ENCODE results near the gene PTGES3L. TPM values are rescaled to one million over a fixed set of nuclear protein-coding genes. Genes with fewer than 3 reads are reported as not detected.

Gene PTGES3L
- polyA plus RNA-seq, 1 donor (not counting 4 experiments of a cell fraction or from before 2014, with no cell fraction given), result 0.37 TPM

DNA sequence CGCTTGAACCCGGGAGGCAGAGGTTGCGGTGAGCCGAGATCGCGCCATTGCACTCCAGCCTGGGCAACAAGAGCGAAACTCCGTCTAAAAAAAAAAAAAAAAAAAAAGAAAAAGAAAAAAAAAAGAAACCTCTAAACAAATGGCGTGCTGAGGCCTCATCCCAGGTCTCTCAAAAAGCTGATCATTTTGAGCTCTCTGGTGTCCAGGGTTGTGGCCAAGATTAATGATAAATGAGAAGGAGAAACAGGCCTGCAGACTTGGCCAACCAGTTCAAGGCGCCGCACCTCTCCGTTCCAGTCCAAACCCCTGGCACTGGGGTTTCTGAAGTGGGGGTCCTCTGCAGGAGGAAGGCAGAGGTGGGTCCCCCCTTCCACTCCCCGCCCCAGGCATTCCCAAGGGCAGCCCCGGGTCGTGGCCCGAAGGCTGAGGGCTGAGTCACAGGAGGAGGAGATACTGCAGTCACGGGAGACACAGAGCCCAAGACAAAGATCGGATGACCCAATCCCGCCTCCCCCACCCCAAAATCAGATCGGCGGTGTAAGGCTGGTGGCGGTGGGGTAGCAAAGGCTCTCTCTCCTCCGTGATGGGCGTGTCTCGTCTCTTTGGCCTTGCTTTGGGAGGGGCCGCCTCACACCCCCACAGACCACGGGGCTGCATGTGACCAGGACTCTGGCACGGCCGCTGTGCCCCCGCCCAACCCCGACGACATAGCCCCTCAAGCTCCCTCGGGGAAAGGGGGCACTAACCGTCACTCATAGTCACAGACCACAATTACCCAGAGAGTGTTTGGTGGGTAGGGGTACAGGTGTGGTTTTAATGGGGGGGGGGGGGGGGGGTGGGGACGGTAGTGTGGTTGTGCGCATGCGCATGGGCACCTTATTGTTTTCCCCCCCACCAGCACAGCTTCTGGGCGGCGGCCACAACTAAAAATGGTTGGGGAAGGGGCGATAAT lies 41.2 kb upstream of the PTGES3L start:
- no peak for FAIRE-seq

DNA sequence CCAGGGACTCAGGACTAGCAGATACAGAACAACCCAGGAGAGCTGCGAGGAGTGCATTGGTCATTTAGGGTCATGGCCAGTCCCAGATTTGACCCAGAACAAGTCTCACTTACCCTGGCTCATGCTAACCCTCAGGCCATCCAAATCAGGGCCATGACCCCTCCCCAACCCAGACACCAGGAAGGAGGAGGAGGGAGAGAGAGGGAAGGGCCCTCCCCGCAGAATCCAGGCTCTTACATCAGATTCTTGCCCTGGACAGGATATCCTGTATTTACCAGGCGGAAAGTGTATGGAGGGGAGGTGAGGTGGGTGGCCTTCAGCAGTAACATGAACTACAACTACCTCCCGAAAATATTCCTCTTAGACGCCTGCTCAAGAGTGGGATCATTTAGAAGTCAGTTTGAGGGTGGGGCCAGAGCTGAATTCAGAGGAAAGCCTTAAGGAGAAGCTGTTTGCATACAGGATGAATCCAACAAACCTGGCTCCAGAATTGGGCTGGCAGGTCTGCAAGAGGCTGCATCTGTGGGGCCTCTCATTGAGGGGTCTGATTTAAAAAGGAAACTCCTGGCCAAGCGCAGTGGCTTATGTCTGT lies 40.2 kb upstream of the PTGES3L start:
- DNase-seq (ENCODE audit: low read depth, low spot score) (no peak), FAIRE-seq (no peak)
- H3K27ac ChIP-seq (ENCODE audit: control insufficient read depth, insufficient read depth, low read length), result no peak overlapping the region
- no peaks in the 10 kb centered on the region for H4K20me1 ChIP-seq (ENCODE audit: control insufficient read depth, extremely low read depth, insufficient read depth, low read length)
- no peak overlapping the region for H2AFZ ChIP-seq (ENCODE audit: control insufficient read depth, low read length)
- H3K27me3 ChIP-seq (ENCODE audit: control insufficient read depth, extremely low read depth, insufficient read depth, low read length), result peaks cover 5% of the 10 kb centered on the region
- no peak overlapping the region for H3K9ac ChIP-seq (ENCODE audit: control insufficient read depth, extremely low read depth, insufficient read depth, low read length)
- H3K4me1 ChIP-seq (ENCODE audit: control insufficient read depth, extremely low read depth, insufficient read depth, low read length), result peaks cover 14% of the 10 kb centered on the region
- H3K4me3 ChIP-seq (ENCODE audit: control insufficient read depth in 2 of 3, extremely low read depth in 1 of 3, insufficient read depth in 2 of 3, low read depth in 1 of 3, low read length in 3 of 3), result no peak overlapping the region
- dilution Hi-C loops (cut with MboI; ENCODE audit: extremely low pct_ligation_motif_present, low sequenced_read_pairs), result no loop called here
- H3K4me2 ChIP-seq (ENCODE audit: control insufficient read depth, extremely low read depth, insufficient read depth, low read depth, low read length), result peak overlapping the region; percentile 10
- no peaks in the 10 kb centered on the region for H3K9me1 ChIP-seq (ENCODE audit: control insufficient read depth, extremely low read depth, insufficient read depth, low read length)
- peaks cover 20% of the 10 kb centered on the region for H3K79me2 ChIP-seq (ENCODE audit: control insufficient read depth, insufficient read depth, low read length)
- TF ChIP-seq EZH2 (IDR thresholded peaks at IDR 0.05; ENCODE audit: low read length), result no peak
- TF ChIP-seq, protein P1, sequence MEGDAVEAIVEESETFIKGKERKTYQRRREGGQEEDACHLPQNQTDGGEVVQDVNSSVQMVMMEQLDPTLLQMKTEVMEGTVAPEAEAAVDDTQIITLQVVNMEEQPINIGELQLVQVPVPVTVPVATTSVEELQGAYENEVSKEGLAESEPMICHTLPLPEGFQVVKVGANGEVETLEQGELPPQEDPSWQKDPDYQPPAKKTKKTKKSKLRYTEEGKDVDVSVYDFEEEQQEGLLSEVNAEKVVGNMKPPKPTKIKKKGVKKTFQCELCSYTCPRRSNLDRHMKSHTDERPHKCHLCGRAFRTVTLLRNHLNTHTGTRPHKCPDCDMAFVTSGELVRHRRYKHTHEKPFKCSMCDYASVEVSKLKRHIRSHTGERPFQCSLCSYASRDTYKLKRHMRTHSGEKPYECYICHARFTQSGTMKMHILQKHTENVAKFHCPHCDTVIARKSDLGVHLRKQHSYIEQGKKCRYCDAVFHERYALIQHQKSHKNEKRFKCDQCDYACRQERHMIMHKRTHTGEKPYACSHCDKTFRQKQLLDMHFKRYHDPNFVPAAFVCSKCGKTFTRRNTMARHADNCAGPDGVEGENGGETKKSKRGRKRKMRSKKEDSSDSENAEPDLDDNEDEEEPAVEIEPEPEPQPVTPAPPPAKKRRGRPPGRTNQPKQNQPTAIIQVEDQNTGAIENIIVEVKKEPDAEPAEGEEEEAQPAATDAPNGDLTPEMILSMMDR (optimal IDR thresholded peaks at IDR 0.05 in 1 of 3, IDR thresholded peaks at IDR 0.05 in 1 of 3, conservative IDR thresholded peaks at IDR 0.05 in 1 of 3; ENCODE audit: extremely low read depth in 1 of 3, insufficient read depth in 2 of 3, low read length in 3 of 3), result no peak
- H3K36me3 ChIP-seq (ENCODE audit: control insufficient read depth in 2 of 2, extremely low read depth in 1 of 2, insufficient read depth in 2 of 2, low read length in 2 of 2), result peaks cover 11 to 25% of the 10 kb centered on the region in 2 experiments
- no peaks in the 10 kb centered on the region for H3K9me3 ChIP-seq (ENCODE audit: control insufficient read depth, low read depth, low read length)

More for the DNA sequence above, 41.2 kb upstream of the PTGES3L start:
- Histone ChIP-seq H3K36me3 (ENCODE audit: control insufficient read depth in 2 of 2, extremely low read depth in 1 of 2, insufficient read depth in 2 of 2, low read length in 2 of 2) (peaks cover 8 to 19% of the 10 kb centered on the region in 2 experiments), H3K9me1 (ENCODE audit: control insufficient read depth, extremely low read depth, insufficient read depth, low read length) (no peaks in the 10 kb centered on the region), H3K27ac (ENCODE audit: control insufficient read depth, insufficient read depth, low read length) (peak overlapping the region; percentile 66), H3K4me1 (ENCODE audit: control insufficient read depth, extremely low read depth, insufficient read depth, low read length) (peaks cover 14% of the 10 kb centered on the region), H3K9me3 (ENCODE audit: control insufficient read depth, low read depth, low read length) (no peaks in the 10 kb centered on the region), H3K27me3 (ENCODE audit: control insufficient read depth, extremely low read depth, insufficient read depth, low read length) (peaks cover 12% of the 10 kb centered on the region), H3K9ac (ENCODE audit: control insufficient read depth, extremely low read depth, insufficient read depth, low read length) (peak overlapping the region; percentile 87), H3K79me2 (ENCODE audit: control insufficient read depth, insufficient read depth, low read length) (peaks cover 20% of the 10 kb centered on the region), H3K4me2 (ENCODE audit: control insufficient read depth, extremely low read depth, insufficient read depth, low read depth, low read length) (peak overlapping the region; percentile 76), H3K4me3 (ENCODE audit: control insufficient read depth in 2 of 3, extremely low read depth in 1 of 3, insufficient read depth in 2 of 3, low read depth in 1 of 3, low read length in 3 of 3) (peak overlapping the region; percentile 90 to 100 (median 95)), H4K20me1 (ENCODE audit: control insufficient read depth, extremely low read depth, insufficient read depth, low read length) (no peaks in the 10 kb centered on the region), H2AFZ (ENCODE audit: control insufficient read depth, low read length) (peak overlapping the region; percentile 87)
- DNase-seq (ENCODE audit: low read depth, low spot score), result no peak
- dilution Hi-C loops (cut with MboI; ENCODE audit: extremely low pct_ligation_motif_present, low sequenced_read_pairs), result no loop called here
- TF ChIP-seq, protein P1 (optimal IDR thresholded peaks at IDR 0.05 in 1 of 3, IDR thresholded peaks at IDR 0.05 in 1 of 3, conservative IDR thresholded peaks at IDR 0.05 in 1 of 3; ENCODE audit: extremely low read depth in 1 of 3, insufficient read depth in 2 of 3, low read length in 3 of 3), result no peak
- no peak for TF ChIP-seq EZH2 (IDR thresholded peaks at IDR 0.05; ENCODE audit: low read length)
